Activated naive CD8-positive, alpha-beta T cell treated with anti-CD3 and anti-CD28 coated beads, Interleukin-2, amount 50 U/mL, for 16 hours (primary cell): Measurements from ENCODE around the gene LDB2.

Experiments
- DNase-seq: peaks from one replicate; pipeline ENCODE4 v3.0.0-alpha.2; 2020; ENCODE audit warnings: low read depth, low spot score

Gene LDB2

DNA sequence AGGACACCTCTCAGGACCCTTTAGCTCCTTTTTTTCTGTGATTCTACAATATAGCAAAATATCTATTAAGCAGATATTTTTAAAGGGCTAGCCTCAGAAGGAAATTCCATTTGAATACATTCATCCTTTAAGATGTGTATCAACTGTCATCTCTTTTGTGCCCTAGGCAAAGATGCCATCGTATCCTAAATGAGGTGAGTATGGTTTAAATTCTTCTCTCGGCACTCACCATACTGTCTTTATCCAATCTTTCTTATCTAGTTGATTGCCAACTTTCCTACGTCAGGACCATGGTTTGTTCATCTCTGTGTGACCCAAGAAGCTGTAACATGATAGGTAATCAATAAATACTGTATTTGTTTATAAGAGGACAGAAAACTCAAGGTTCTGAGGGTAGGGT, 176.0 kb downstream of the LDB2 start:
- no peak for DNase-seq

DNA sequence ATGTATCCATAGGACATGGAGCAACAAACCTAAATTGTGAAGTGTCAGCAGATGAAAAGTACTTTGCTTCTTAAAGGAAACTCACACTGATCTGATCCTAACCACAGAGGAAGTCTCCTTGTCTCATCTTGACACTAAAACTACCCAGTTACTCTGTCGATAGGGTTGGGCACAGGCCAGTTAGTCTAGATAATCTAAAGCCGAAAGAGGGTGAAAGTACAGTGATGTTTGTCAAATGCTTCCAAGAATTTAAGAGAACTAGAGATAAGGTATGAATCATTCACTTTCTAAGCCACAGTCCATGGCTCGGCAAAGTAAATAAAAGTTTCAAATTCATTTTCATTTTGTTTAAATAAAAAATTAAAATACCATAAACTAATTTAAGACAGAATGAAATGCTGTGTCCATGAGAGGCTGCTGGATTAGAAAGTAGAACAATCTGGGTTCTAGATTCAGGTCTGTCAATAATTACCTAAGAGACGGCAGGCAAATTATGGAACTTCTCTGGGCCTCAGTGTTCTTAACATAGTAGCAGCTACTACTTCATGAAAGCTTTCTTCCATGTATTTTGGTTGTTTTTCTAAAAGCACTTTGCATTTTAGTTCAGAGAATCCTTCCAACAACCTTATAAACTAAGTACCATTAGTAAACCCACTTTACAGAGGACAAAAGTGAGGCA, 176.7 kb downstream of the LDB2 start:
- no peak for DNase-seq

DNA sequence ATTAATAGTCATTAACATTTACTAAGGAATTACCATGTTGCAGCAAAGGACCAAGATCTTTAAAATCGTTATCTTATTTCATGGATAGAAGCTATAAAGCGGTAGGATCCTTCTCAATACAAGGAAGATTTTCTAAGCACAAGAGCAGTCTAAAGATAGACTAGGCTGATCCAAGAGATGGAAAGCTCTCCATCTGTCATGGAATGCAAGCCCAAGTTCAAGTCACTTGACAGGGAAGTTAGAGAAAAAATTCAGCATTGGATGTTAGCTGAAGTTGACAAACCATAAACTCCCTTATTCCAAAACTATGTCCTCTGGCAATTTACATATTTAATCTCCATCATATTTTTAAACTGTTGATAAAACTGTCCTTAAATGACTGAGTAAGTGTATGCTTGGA, 177.7 kb downstream of the LDB2 start:
- no peak for DNase-seq

DNA sequence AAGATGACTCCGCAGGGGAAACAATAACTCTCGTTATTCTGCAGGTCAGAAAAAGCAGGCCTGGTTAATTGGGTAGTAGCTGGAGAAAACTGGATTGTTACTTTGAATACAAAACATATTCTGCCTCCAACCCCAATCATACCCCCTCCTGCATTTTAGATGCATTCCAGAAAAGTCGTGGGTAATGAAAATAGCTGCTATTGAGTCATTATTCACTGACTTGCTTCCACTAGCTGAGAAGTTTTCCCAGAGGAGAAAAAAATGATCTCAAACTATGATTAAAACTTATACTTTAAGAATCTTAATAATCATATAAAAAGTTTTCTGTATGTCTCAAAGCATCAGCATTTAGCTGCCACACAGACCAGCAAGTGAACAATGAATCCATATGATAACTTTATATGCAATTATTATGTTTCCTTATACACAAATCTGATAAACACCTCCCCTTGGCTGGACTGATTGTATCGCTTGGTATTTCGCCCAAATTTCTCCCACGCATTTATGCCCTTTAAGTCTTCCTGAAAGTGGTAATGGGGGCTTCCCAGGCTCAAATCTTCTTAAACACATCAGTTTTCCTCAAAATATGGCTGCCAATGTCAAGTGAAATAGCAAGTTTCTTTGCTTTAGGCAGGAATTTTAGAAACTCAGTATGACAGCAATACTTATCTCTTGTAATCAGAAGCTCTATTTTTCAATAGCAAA, 181.0 kb downstream of the LDB2 start:
- DNase-seq, result no peak

DNA sequence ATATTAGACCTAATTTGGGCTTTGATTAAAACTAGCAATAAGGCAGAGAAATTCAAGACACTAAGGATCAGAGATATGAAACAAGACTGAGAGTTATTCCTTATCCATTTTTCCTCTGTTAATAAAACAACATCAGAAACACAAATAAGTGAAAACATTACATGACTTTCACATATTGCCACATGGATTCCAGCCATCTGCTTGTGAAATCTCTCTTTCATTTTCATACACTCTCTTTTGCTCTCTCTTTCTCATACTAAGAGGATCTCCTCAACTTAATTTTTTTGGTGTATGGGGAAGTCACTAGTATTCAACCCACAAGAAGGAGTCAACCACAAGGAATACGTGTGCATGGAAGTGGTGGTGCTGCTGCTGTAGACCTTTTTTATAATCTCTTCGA, 183.0 kb downstream of the LDB2 start:
- DNase-seq, result no peak

DNA sequence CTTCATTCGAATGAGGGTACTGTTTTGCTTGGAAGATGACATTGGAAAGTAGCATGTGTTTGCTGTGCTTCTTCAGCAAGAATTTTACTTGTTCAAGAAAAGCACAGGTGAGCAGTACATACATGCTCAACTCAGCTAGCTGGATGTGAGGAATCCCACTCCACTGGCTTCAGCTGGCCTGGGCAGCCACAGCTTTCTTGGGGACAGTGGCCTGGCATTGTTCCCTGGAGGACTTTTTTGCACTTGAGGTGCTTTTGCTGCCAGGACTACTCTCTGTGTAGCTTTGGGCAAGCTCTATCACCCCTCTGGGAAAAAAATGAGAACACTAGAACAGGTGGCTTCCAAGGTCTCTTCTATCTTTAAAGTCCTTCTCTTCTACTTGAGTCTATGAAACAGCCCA, 184.3 kb downstream of the LDB2 start:
- no peak for DNase-seq

DNA sequence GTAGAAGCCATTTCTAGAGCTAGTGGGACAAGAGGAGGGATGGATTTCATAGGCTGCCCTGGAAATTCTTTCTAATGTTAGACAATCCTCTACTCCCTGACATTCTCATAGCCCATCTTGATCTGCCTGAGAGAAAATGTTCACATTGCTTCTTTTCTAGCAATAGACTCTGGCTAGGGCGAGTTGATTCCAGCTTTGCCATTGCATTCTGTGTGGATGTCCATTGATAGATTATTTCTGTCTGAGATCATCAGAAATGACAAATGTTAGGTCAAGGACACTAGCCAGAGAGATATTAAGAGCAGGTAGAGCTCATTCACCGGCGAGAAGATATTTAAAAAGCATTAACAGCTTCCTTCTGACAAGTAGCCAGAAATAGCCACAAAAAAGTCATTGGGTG, 184.7 kb downstream of the LDB2 start:
- DNase-seq, result no peak

DNA sequence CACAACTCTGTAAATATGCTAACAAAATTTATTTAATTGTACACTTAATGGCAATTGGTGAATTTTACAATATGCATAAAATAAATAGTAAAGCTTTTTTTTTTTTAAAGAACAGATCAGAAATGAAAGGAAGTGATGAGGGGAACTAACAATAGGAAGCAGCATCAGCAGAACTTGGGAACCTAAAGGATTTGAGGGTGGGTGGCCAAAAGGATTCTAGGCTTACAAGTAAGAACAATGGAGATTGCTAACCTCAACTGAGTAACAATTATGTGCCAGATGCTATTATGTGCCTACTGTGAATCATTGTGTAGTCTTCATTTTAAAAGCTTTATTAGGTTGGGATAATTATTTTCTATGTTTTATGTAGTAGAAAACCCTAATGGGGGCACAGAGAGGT, 185.2 kb downstream of the LDB2 start:
- DNase-seq, result no peak

DNA sequence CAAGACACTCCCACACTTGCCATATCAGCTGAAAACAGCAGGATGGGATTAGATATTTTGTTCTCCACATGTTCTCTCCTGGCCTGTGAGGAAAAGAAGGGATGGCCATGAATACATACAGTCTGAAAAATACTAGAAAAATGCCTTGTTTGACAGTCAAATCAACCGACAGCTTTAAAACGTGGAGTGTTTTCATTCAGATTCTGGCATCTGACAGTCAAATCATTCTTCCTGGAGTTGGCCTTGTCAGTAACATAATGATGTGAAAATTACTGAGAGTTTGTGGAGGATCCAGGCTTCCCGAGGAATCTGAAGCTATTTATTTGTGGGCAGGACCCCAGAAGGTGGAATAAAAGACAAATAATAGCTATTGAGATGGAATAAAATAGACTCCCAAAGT, 188.2 kb downstream of the LDB2 start:
- DNase-seq, result no peak

DNA sequence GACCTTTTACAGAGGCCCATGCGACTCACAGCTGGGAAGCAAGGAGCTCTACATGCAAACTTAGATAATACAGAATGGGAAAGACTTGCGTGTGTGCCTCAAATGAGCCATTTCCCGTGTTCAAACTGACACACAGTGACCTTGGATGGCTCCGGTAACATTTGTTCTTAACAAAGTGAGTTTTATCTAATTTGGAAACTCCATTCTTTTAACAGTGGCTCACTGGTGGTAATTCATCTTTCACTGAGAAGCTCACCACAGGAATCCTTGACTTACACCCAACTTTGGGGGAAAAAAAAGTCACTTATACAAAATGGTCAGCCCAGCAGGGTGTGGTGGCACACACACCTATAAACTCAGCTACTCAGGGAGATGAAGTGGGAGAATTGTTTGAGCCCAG, 190.6 kb downstream of the LDB2 start:
- no peak for DNase-seq

DNA sequence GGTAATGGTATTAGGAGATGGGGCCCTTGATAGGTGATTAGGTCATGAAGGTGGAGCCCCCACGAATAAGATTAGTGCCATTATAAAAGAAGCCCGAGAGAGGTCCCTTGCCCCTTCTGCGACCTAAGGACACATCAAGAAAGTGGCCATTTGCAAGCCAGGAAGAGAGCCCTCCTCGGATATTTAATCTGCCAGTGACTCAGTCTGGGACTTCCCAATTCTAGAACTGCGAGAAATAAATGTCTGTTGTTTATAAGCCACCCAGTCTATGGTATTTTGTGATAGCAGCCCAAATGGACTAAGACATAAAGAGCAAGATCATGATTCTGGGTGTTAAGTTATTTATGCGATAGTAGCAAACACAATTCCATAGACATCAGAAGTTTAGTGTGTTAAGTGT, 192.2 kb downstream of the LDB2 start:
- DNase-seq, result no peak

DNA sequence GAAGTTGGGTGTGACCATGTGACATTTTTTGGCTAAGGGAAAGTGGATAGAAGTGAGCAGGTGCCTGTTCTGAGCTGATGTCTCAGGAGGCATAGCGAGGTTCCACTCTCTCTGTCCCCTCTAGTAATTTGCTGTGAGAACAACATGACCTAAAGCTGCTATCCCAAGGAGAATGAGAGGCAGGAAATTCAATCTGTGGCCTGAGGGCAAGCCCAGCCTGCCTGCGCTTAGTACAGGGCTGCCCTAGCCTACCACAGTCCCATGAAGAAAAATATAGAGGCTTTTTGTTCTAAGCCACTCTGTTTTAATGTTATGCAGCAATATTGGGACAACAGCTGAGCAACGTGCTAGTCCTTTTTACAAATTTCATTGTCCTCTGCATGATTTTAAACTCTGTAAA, 193.1 kb downstream of the LDB2 start:
- no peak for DNase-seq

DNA sequence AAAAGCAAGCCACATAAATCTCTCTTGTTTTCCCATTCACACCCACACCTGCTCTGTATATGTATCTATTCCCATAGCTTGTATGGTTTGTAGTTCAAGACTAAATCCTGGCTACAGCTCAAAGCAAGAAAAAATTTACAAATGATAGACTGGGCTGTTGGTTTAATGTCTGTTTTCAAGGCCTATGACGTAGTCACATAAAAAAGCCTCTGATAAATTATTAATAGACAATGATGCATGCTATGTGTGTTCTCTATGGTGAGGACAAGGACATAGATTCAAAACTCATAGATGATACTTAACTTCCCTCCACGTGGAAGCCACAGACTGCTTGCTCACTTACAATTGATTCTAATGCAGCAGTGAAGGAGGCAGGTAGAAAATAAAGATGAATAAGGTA, 194.0 kb downstream of the LDB2 start:
- DNase-seq, result no peak

DNA sequence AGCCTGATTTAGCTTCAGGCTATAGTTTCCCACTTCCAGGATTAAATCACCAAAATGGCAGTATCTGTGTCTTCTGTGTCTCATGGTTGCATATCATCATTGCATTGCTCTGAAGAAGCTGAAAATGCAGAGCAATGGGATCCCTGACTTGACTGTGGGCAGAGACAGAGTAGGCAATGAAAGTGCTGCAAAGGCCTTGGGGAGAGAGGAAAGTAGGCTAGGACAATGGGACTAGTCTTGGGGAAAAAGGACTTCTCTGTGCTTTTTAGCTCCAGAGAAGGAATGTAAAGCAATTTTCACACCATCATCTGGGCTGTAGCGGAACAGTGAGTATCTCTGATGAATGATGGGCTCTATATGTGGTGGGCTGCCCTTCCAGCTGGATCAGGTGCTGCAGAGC, 202.5 kb downstream of the LDB2 start:
- DNase-seq, result no peak

DNA sequence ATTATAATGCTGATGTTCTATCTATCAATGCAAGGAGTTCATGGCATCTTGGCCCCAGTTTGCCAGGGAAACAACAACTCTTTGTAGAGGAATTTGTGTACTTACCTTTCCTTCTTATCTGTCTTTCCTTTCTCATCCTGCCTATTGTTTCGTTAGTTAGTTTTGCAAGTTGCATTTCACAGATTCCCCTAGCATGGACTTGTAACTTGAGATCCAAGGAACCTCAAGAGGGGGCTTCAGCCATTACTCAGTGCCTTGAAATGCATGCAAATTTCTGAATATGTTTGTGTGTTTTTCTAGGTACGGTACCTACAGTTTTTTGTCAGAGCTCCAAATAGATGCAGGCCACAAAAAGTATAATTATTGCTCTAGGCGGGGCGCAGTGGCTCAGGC, 203.6 kb downstream of the LDB2 start:
- DNase-seq, result no peak

DNA sequence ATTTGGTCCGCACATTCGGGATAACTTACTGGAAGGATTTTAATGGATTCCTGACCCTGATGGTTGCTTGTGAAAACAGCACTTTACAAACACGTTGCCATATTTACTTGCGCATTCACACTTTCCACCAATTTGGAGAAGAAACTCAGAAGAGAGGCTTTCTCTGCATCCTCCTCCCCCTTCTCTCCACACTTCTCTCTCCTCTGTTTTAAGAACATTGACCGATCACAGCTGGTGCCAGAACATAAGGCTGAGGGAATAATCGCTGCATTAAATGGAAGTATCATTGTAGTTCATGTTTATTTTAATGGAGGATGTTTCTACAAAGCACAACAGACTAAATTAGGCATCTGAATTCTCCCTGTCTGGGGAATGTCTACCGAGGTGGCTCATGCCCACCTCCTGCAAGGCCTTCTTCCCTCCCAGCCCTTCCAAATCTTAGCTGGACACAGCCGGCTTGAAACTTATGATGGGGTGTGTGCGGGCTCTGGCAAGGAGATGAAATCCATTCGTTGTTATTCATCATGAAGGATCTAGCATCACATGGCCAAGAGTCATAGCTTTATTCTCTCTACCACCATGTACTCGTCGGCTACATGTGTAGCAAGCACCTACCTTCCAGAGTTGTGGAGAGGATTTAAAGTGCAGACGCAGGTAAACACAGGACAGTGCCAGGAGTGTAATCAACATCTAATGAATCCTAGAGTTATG, 204.1 kb downstream of the LDB2 start:
- no peak for DNase-seq

DNA sequence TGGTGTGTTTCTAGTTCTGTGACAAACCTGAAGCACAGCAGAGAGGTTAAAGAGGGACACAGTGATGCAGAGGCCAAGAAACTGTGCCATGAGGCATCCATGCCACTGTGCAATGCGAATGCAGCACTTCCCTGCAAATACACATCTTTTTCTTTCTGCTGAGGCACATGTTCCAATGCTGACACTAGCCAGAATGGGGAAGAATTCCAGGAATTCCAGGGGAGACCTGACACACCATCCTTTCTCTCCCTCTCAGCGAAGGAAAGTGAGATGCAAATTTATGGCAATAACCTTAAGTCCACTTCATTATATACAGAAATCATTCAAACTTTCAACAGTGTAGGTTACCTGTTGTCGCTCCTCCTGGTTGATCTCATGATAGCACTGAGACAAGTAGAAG, 204.8 kb downstream of the LDB2 start:
- no peak for DNase-seq

DNA sequence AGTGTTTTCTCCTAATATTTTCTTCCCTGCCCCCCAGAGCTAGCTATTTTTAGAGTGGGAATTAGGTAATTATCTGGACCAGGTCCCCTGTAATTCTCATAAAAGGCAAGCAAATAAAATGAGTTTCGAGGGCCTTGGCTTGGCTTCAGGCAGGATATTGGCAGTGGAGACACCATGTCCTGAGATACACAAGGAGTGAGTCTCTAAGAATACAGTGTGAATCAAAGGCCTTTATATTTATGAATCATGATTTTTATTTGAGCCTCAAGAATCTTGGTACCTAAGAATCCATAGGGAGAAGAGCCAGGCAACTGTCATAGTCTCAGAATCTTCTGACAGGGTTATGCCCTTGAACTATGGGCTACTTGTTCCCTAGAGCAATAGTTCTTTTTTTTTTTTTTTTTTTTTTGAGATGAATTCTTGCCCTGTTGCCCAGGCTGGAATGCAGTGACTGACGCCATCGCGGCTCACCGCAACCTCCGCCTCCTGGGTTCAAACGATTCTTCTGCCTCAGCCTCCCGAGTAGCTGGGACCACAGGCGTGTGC, 205.4 kb downstream of the LDB2 start:
- no peak for DNase-seq

DNA sequence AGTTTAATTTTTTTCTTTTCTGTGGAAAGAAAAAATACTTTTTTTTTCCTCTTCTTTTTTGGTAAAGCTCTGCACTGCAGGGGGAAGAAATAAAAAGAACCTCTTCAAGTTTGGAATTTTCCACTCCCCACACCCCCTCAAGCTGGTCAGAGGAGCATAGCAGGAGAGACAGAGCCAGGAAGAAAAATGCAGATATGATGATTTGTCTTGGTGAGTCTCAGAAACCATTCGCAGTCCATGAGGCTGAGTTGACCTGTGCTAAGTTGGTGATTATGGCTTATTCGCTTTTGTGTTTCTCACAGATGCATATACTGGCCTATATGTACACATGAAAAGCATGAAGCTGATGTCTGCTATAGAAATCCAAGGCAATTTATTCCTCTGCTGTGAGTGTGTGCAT, 205.9 kb downstream of the LDB2 start:
- no peak for DNase-seq

DNA sequence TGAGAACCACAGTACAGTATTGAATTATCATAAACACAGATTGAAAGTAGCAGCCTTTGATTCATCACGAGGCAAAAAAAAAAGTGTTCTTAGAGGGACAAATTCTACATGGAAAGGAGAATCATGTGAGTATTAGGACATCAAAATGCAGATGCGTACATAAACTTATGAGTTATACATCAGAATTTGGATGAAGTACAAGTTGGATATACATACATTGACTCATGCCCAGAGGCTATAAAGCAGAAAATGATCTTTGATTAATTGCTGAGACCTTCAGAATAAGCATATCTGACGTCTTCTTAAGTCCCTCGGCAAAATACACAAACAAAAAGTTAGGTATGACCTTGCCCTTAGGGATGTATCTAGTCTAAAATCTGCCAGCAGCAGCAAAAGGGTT, 206.4 kb downstream of the LDB2 start:
- DNase-seq, result no peak

DNA sequence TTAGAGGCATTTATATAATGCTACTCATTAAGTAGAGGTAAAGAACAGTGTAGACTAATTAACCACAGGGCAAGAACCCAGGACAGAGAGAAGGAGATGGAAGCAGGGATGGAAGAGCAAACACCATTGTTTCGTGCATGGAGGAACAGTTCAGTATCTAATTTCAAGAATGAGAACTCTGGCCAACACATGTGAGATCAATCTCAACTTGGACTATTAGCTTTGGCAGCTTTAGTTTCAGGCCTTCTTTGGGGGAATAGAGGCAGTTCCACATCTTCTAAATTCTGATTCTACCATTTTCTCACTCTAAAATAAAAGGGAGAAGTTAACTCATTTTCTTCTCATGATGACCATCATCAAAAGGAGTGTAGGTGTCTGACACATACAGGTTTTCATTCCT, 207.0 kb downstream of the LDB2 start:
- DNase-seq, result no peak

DNA sequence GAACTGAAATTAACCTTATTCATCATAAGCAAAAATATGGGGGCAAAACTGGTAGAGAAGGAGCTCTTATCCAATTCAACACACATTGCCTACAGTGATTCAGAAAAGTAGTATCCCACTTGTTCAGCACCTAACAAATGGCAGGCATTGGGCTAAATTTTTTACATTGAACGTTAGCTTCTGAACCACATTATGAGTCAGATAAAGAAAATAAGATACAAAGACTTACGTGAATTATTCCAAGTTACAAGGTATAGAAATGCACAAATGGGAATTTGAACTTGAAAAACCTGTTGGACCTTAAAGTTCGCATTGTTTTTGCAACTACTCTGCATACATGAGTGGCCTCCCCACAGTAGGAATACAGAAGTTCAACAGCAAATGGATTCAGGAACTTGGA, 210.6 kb downstream of the LDB2 start:
- no peak for DNase-seq

DNA sequence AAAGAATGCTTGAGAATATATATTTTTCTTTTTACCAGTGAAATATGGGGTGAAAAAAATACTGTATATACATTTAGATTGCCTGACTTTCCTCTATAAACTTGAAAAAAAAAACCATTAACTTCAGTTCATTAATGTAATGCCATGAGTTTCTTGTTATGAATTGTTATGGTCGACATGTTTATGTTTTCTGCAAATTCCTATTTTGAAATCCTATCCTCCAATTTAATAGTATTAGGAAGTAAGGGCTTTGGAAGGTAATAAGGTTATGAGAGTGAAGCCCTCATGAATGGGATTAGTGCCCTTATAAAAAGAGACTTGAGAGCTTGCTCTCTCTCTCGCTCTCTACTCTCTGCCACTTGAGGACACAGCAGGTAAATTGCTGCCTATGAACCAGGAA, 211.4 kb downstream of the LDB2 start:
- DNase-seq, result no peak
